ENCODE results near the gene IL18.

GRCh38 chr11:112115386-112115785, 48.5 kb downstream of the IL18 start:
- TF ChIP-seq, protein P1, sequence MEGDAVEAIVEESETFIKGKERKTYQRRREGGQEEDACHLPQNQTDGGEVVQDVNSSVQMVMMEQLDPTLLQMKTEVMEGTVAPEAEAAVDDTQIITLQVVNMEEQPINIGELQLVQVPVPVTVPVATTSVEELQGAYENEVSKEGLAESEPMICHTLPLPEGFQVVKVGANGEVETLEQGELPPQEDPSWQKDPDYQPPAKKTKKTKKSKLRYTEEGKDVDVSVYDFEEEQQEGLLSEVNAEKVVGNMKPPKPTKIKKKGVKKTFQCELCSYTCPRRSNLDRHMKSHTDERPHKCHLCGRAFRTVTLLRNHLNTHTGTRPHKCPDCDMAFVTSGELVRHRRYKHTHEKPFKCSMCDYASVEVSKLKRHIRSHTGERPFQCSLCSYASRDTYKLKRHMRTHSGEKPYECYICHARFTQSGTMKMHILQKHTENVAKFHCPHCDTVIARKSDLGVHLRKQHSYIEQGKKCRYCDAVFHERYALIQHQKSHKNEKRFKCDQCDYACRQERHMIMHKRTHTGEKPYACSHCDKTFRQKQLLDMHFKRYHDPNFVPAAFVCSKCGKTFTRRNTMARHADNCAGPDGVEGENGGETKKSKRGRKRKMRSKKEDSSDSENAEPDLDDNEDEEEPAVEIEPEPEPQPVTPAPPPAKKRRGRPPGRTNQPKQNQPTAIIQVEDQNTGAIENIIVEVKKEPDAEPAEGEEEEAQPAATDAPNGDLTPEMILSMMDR (IDR thresholded peaks at IDR 0.05; ENCODE audit: insufficient read depth, low read length, poor library complexity, severe bottlenecking) = no peak
- no peak for TF ChIP-seq EZH2phosphoT487 (conservative IDR thresholded peaks at IDR 0.05; ENCODE audit: low read length)
